ENCODE results near the gene EPS15. TPM values are rescaled to one million over a fixed set of nuclear protein-coding genes. Genes with fewer than 3 reads are reported as not detected.
A peak's percentile ranks its signal among the peaks of the same experiment; 100 is the strongest.

EPS15 gene
- total and polyA plus RNA-seq, 2 of the 13 experiments (the other 11 are each of a cell fraction or from before 2014, with no cell fraction given) = 14.3 to 19.3 TPM

GRCh38 chr1:51567653-51568052, 48.6 kb upstream of the EPS15 start (continued):
- TF ChIP-seq AKNA (CRISPR knock-in tag; IDR thresholded peaks at IDR 0.05; ENCODE audit: borderline replicate concordance) = no peak

- DNase-seq (ENCODE audit: low spot score) (no peak), ATAC-seq (no peak), FAIRE-seq (no peak)
- in situ Hi-C loops (cut with HindIII; ENCODE audit: extremely low pct_ligation_motif_present, low pct_unique_long_range_greater_than_20kb) (no loop called here), intact Hi-C loops (cut with micrococcal nuclease; ENCODE audit: unreplicated experiment) (no loop called here)
- Histone ChIP-seq H3K79me2 (ENCODE audit: insufficient read depth, low read length) (no peaks in the 10 kb centered on the region), H2AFZ (ENCODE audit: low read length) (no peak overlapping the region), H3K9ac (ENCODE audit: insufficient read depth, low read depth, low read length) (no peak overlapping the region), H3K27me3 (ENCODE audit: control insufficient read depth in 1 of 2, insufficient read depth in 2 of 2, low read length in 2 of 2) (no peaks in the 10 kb centered on the region), H3K36me3 (replicated peaks in 1 of 2; ENCODE audit: control insufficient read depth in 1 of 2, insufficient read depth in 2 of 2, low read length in 2 of 2) (no peaks in the 10 kb centered on the region), H3K4me1 (ENCODE audit: insufficient read depth, low read length) (peaks cover 15% of the 10 kb centered on the region), H3K4me2 (ENCODE audit: low read depth, low read length) (no peak overlapping the region), H3K27ac (ENCODE audit: extremely low read length, insufficient read depth, low read length) (no peak overlapping the region), H3K4me3 (replicated peaks in 1 of 3; ENCODE audit: insufficient read depth in 1 of 3, low read depth in 2 of 3, low read length in 3 of 3) (no peak overlapping the region), H3K9me3 (ENCODE audit: low read length) (no peaks in the 10 kb centered on the region), H4K20me1 (ENCODE audit: insufficient read depth, low read length) (no peaks in the 10 kb centered on the region)
- ChIA-PET POLR2A (no interaction called here), CTCF (ENCODE audit: low intra/inter-chr PET ratio, low total read pairs) (no interaction called here)
- WGBS (ENCODE audit: low lambda C conversion rate) = 27% methylated on average over 3 of the region's 3 CpGs
- no TSS peak for BruUV-seq (replicated peaks)
- TF ChIP-seq ZNF670 (CRISPR knock-in tag; IDR thresholded peaks at IDR 0.05; ENCODE audit: borderline replicate concordance) = no peak
- 0 out of 2 replicates have a peak, but pooled peaks have one; percentile 6 for TF ChIP-seq CTCF (CRISPR knock-in tag; IDR thresholded peaks at IDR 0.05)
Measured at GRCh38 chr1:51566260-51566659, 47.2 kb upstream of the EPS15 start.
